Astrocyte (in vitro differentiated cells and primary cell): ENCODE measurements around the gene TFG. TPM values are rescaled to one million over a fixed set of nuclear protein-coding genes. Genes with fewer than 3 reads are reported as not detected.

Experiments
- DNase-seq: peaks from one replicate; pipeline ENCODE4 v3.0.0-alpha.2; 2010; ENCODE audit warnings: low read depth
- FAIRE-seq: peaks from 2 replicates; lab custom pipeline; 2011; peaks lifted over from hg19 to GRCh38; lab: Jason Lieb, UNC
- H2AFZ ChIP-seq: 2 replicates; pipeline ENCODE4 v1.6.0; 2012; ENCODE audit warnings: low read depth, low read length, inconsistent platforms
- H3K27ac ChIP-seq: 2 replicates; pipeline ENCODE4 v1.5.1; 2011; ENCODE audit warnings: low read depth, low read length, inconsistent platforms
- H3K27me3 ChIP-seq: 2 replicates; pipeline ENCODE4 v1.6.0; 2011; ENCODE audit warnings: low read length, inconsistent platforms; ENCODE audit not compliant: insufficient read depth
- H3K36me3 ChIP-seq: 2 replicates; pipeline ENCODE4 v1.5.1; 2011; ENCODE audit warnings: low read length, inconsistent platforms; ENCODE audit not compliant: insufficient read depth
- H3K4me1 ChIP-seq: 2 replicates; pipeline ENCODE4 v1.5.1; 2011; ENCODE audit warnings: low read length, inconsistent platforms; ENCODE audit not compliant: insufficient read depth
- H3K4me2 ChIP-seq: 2 replicates; pipeline ENCODE4 v1.6.0; 2012; ENCODE audit warnings: low read length, inconsistent platforms
- H3K4me3 ChIP-seq: 2 replicates; pipeline ENCODE4 v1.5.1; 2011; ENCODE audit warnings: low read depth, mild to moderate bottlenecking, low read length, inconsistent platforms; ENCODE audit not compliant: insufficient read depth
- H3K79me2 ChIP-seq: 2 replicates; pipeline ENCODE4 v1.6.0; 2012; ENCODE audit warnings: mild to moderate bottlenecking, low read length, inconsistent platforms; ENCODE audit not compliant: insufficient read depth
- H3K9ac ChIP-seq: 2 replicates; pipeline ENCODE4 v1.6.0; 2012; ENCODE audit warnings: mild to moderate bottlenecking, low read length, inconsistent platforms
- H3K9me3 ChIP-seq: 2 replicates; pipeline ENCODE4 v1.5.1; 2012; ENCODE audit warnings: low read depth, mild to moderate bottlenecking, low read length, inconsistent platforms; ENCODE audit not compliant: insufficient read depth
- H4K20me1 ChIP-seq: 2 replicates; pipeline ENCODE4 v1.6.0; 2012; ENCODE audit warnings: low read length, inconsistent platforms; ENCODE audit not compliant: insufficient read depth
- H3K27ac Mint-ChIP-seq: one replicate; pipeline ENCODE4 v1.8.0; 2021; ENCODE audit warnings: mild to moderate bottlenecking, mixed read lengths; ENCODE audit not compliant: unreplicated experiment
- H3K27me3 Mint-ChIP-seq: one replicate; pipeline ENCODE4 v1.8.0; 2021; ENCODE audit warnings: low read depth, mixed read lengths; ENCODE audit not compliant: unreplicated experiment
- H3K36me3 Mint-ChIP-seq: one replicate; pipeline ENCODE4 v1.8.0; 2021; ENCODE audit warnings: low read depth, mixed read lengths; ENCODE audit not compliant: unreplicated experiment
- H3K4me1 Mint-ChIP-seq: one replicate; pipeline ENCODE4 v1.8.0; 2021; ENCODE audit warnings: low read depth, mixed read lengths; ENCODE audit not compliant: unreplicated experiment
- H3K4me3 Mint-ChIP-seq: one replicate; pipeline ENCODE4 v1.8.0; 2021; ENCODE audit warnings: mild to moderate bottlenecking, moderate library complexity, mixed read lengths; ENCODE audit not compliant: unreplicated experiment
- H3K9me3 Mint-ChIP-seq: one replicate; pipeline ENCODE4 v1.8.0; 2021; ENCODE audit warnings: mild to moderate bottlenecking, mixed read lengths; ENCODE audit not compliant: unreplicated experiment
- EZH2 ChIP-seq: IDR thresholded peaks from 2 replicates; pipeline ENCODE4 v1.6.1; 2012; ENCODE audit warnings: mild to moderate bottlenecking, low read length, inconsistent platforms; ENCODE audit not compliant: insufficient read depth
- total RNA-seq: library from RNA; stranded (reverse); gene quantifications from 2 replicates; pipeline ENCODE4 v1.2.1, GENCODE V29; 2021
- TF ChIP-seq, protein P1 (sequence below): IDR thresholded peaks from 2 replicates; pipeline ENCODE4 v1.5.1; 2011; ENCODE audit warnings: low read depth, mild to moderate bottlenecking, inconsistent platforms, low read length, moderate library complexity; ENCODE audit not compliant: insufficient read depth

The TFG gene
- total RNA-seq, 1 donor from 2014 or later: 155 TPM

- no peak for FAIRE-seq
These were observed 56.8 kb downstream of the TFG start for GRCh38 chr3:100766069-100766468.

DNA sequence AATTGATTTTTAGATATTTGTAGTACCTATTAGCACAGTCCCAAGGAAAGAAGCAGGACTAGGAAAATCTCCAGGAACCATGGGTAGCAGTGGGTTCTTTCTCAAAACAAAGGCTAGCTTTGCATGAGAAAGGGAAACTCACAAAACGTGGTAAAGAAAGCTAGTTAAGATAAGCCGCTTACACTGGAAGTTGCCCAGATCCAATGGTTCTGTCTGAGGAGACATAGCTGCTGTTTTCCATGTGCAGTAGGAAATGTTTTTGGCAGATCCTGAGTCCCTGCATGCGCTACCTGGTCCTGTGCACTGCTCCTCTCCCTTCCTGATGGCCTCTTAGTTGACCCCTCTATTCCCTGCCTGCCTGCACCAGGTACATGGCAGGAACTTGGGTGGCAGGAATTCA lies 60.4 kb downstream of the TFG start:
- DNase-seq: no peak
- no peak overlapping the region for H3K4me2 ChIP-seq
- H3K9ac ChIP-seq: no peak overlapping the region
- H3K9me3 ChIP-seq: no peaks in the 10 kb centered on the region
- Mint-ChIP-seq H3K27me3 (no peaks in the 10 kb centered on the region), H3K9me3 (peaks cover under 1% of the 10 kb centered on the region), H3K4me3 (no peak overlapping the region), H3K27ac (no peak overlapping the region), H3K4me1 (peaks cover 5% of the 10 kb centered on the region), H3K36me3 (no peaks in the 10 kb centered on the region)
- H3K79me2 ChIP-seq: no peaks in the 10 kb centered on the region
- no peak for FAIRE-seq
- TF ChIP-seq EZH2: no peak
- TF ChIP-seq, protein P1, sequence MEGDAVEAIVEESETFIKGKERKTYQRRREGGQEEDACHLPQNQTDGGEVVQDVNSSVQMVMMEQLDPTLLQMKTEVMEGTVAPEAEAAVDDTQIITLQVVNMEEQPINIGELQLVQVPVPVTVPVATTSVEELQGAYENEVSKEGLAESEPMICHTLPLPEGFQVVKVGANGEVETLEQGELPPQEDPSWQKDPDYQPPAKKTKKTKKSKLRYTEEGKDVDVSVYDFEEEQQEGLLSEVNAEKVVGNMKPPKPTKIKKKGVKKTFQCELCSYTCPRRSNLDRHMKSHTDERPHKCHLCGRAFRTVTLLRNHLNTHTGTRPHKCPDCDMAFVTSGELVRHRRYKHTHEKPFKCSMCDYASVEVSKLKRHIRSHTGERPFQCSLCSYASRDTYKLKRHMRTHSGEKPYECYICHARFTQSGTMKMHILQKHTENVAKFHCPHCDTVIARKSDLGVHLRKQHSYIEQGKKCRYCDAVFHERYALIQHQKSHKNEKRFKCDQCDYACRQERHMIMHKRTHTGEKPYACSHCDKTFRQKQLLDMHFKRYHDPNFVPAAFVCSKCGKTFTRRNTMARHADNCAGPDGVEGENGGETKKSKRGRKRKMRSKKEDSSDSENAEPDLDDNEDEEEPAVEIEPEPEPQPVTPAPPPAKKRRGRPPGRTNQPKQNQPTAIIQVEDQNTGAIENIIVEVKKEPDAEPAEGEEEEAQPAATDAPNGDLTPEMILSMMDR: no peak
- H2AFZ ChIP-seq: no peak overlapping the region
- H4K20me1 ChIP-seq: no peaks in the 10 kb centered on the region
- H3K27ac ChIP-seq: no peak overlapping the region
- H3K4me1 ChIP-seq: no peaks in the 10 kb centered on the region
- H3K27me3 ChIP-seq: no peaks in the 10 kb centered on the region
- H3K36me3 ChIP-seq: no peaks in the 10 kb centered on the region
- no peak overlapping the region for H3K4me3 ChIP-seq

More at GRCh38 chr3:100766069-100766468, 56.8 kb downstream of the TFG start:
- Histone ChIP-seq H3K4me3 (no peak overlapping the region), H3K4me1 (no peaks in the 10 kb centered on the region), H4K20me1 (no peaks in the 10 kb centered on the region), H3K79me2 (no peaks in the 10 kb centered on the region), H3K9me3 (no peaks in the 10 kb centered on the region), H3K4me2 (no peak overlapping the region), H3K27ac (no peak overlapping the region), H3K36me3 (no peaks in the 10 kb centered on the region), H3K27me3 (no peaks in the 10 kb centered on the region), H2AFZ (no peak overlapping the region), H3K9ac (no peak overlapping the region)
- Mint-ChIP-seq H3K27ac (no peak overlapping the region), H3K4me1 (peaks cover 5% of the 10 kb centered on the region), H3K4me3 (no peak overlapping the region), H3K27me3 (no peaks in the 10 kb centered on the region), H3K9me3 (no peaks in the 10 kb centered on the region), H3K36me3 (peaks cover 3% of the 10 kb centered on the region)
- TF ChIP-seq, protein P1: no peak
- no peak for TF ChIP-seq EZH2
- DNase-seq: no peak

- FAIRE-seq (no peak), DNase-seq (no peak)
- H3K27me3 ChIP-seq: no peaks in the 10 kb centered on the region
- no peak overlapping the region for H3K27ac ChIP-seq
- Mint-ChIP-seq H3K27ac (no peak overlapping the region), H3K27me3 (no peaks in the 10 kb centered on the region), H3K36me3 (no peaks in the 10 kb centered on the region), H3K4me1 (peaks cover 11% of the 10 kb centered on the region), H3K4me3 (no peak overlapping the region), H3K9me3 (peaks cover 1% of the 10 kb centered on the region)
- H3K36me3 ChIP-seq: no peaks in the 10 kb centered on the region
- peak overlapping the region; percentile 16 for H3K4me2 ChIP-seq
- TF ChIP-seq, protein P1: no peak
- TF ChIP-seq EZH2: no peak
- H3K4me1 ChIP-seq: peaks cover 26% of the 10 kb centered on the region
- no peaks in the 10 kb centered on the region for H4K20me1 ChIP-seq
- H3K79me2 ChIP-seq: no peaks in the 10 kb centered on the region
- H3K9ac ChIP-seq: no peak overlapping the region
- H3K4me3 ChIP-seq: no peak overlapping the region
- H2AFZ ChIP-seq: no peak overlapping the region
- H3K9me3 ChIP-seq: no peaks in the 10 kb centered on the region
These were observed 65.9 kb downstream of the TFG start for GRCh38 chr3:100775226-100775625.
